WERI-Rb-1 (cell line): Measurements from ENCODE around the gene PPP6R1.

ENCODE experiments used
- DNase-seq: peaks from one replicate; pipeline ENCODE4 v3.0.0-alpha.2; 2020
- H3K27ac ChIP-seq: fragments of 250-450 bp; sonication (Bioruptor Pico); 2 replicates; pipeline ENCODE4 v1.5.1; 2020; ENCODE audit warnings: mild to moderate bottlenecking, moderate library complexity
- H3K27me3 ChIP-seq: fragments of 250-450 bp; sonication (Bioruptor Pico); 2 replicates; pipeline ENCODE4 v1.5.1; 2021; ENCODE audit warnings: mild to moderate bottlenecking, low read depth, moderate library complexity; ENCODE audit not compliant: insufficient read depth, severe bottlenecking
- H3K36me3 ChIP-seq: fragments of 250-450 bp; sonication (Bioruptor Pico); 2 replicates; pipeline ENCODE4 v1.5.1; 2020; ENCODE audit warnings: mild to moderate bottlenecking, moderate library complexity
- H3K4me3 ChIP-seq: 2 replicates; pipeline ENCODE4 v1.5.1; 2011; ENCODE audit warnings: low read depth, mild to moderate bottlenecking, control low read depth, low read length
- H3K9me3 ChIP-seq: fragments of 250-450 bp; sonication (Bioruptor Pico); 2 replicates; pipeline ENCODE4 v1.5.1; 2021; ENCODE audit warnings: mild to moderate bottlenecking, moderate library complexity; ENCODE audit not compliant: severe bottlenecking
- CTCF ChIP-seq: IDR thresholded peaks from 2 replicates; pipeline ENCODE4 v1.5.1; 2011; ENCODE audit warnings: low read depth, mild to moderate bottlenecking, control low read depth, inconsistent platforms, low read length

The PPP6R1 gene

DNA sequence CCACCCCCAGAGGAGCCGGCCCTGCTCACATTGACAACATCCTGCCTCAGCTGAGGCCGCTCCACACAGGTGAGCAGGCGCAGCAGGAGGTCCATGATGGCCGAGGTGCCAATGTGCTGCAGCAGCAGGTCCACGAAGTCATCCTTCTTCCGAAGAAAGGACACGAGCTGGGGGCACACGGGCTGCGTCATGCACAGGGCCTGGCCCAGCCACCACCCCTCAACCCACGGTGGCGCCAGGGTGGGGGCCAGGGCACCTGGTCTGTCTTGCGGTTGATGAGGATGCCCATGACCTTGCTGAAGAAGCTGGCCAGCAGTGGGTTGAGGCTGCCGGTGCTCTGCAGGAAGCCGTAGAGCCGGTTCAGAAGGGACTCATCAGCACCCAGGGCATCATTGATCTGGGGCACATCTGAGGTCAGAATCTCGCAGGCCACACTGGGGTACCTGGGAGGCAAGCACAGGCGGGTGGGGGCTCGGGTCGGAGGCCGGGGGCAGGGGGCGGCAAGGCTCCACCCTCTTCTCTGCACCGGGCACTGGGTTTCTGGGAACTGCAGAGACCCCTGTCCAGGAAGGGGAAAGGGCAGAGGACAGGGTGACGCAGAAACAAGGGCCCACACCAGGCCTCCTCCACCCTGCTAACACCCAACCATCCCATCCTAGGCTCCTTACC is 13.4 kb downstream of the PPP6R1 start:
- H3K27me3 ChIP-seq, result no peaks in the 10 kb centered on the region
- H3K9me3 ChIP-seq, result no peaks in the 10 kb centered on the region
- no peak for DNase-seq
- no peak overlapping the region for H3K27ac ChIP-seq
- peaks cover 71% of the 10 kb centered on the region for H3K36me3 ChIP-seq
- H3K4me3 ChIP-seq, result no peak overlapping the region
- TF ChIP-seq CTCF, result no peak

- H3K4me3 ChIP-seq, result no peak overlapping the region
- no peak for DNase-seq
- H3K36me3 ChIP-seq, result peaks cover 78% of the 10 kb centered on the region
- H3K27me3 ChIP-seq, result no peaks in the 10 kb centered on the region
- no peak for TF ChIP-seq CTCF
- no peak overlapping the region for H3K27ac ChIP-seq
- no peaks in the 10 kb centered on the region for H3K9me3 ChIP-seq
These were observed 14.7 kb downstream of the PPP6R1 start for GRCh38 chr19:55244004-55244680.

DNA sequence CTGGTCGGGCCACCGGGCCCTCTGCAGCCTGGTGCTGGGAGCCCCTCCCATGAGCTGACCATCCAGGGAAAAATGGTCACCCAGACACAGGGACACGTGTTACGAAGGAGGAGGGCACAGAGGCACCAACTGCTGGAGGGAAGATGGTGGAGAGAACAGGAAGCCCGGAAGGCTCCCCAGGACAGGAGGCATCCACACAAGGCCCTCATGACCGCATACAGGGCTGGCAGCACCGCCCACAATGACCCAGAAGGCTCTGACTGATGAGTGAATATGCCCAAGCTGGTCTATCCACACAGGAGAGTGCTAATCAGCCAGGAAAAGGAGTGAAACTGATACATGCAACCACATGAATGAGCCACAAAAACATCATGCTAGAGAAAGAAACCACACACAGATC is 16.3 kb downstream of the PPP6R1 start:
- H3K9me3 ChIP-seq, result no peaks in the 10 kb centered on the region
- H3K4me3 ChIP-seq, result no peak overlapping the region
- no peak for DNase-seq
- no peak overlapping the region for H3K27ac ChIP-seq
- H3K36me3 ChIP-seq, result peaks cover 83% of the 10 kb centered on the region
- no peak for TF ChIP-seq CTCF
- no peaks in the 10 kb centered on the region for H3K27me3 ChIP-seq

DNA sequence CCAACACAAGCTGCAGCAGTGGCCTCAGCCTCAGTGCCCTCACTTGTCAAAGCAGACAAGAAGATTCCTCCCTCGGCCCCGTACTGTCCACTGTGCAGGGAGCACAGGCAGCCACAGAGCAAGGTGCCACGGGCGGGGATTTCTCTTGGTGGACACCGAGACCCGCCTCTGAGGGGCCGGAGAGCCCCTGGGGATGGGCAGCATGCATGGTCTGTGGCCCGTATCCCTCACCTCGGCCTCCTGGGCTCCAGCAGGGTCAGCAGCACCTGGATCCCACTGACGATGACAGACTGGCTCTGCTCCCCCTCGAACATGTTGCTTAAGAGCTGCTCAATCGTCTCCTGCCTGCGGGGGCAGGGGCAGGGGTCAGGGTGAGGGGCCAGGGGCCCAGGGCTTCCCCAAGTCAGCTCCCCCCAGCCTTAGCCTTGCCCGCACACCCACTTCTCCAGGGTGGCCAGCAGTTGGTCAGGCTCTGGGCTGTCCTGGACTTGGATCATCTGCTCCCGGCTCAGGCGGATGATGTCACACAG is 16.8 kb downstream of the PPP6R1 start:
- no peak overlapping the region for H3K4me3 ChIP-seq
- peaks cover 85% of the 10 kb centered on the region for H3K36me3 ChIP-seq
- no peaks in the 10 kb centered on the region for H3K27me3 ChIP-seq
- TF ChIP-seq CTCF, result no peak
- H3K9me3 ChIP-seq, result no peaks in the 10 kb centered on the region
- no peak for DNase-seq
- no peak overlapping the region for H3K27ac ChIP-seq

DNA sequence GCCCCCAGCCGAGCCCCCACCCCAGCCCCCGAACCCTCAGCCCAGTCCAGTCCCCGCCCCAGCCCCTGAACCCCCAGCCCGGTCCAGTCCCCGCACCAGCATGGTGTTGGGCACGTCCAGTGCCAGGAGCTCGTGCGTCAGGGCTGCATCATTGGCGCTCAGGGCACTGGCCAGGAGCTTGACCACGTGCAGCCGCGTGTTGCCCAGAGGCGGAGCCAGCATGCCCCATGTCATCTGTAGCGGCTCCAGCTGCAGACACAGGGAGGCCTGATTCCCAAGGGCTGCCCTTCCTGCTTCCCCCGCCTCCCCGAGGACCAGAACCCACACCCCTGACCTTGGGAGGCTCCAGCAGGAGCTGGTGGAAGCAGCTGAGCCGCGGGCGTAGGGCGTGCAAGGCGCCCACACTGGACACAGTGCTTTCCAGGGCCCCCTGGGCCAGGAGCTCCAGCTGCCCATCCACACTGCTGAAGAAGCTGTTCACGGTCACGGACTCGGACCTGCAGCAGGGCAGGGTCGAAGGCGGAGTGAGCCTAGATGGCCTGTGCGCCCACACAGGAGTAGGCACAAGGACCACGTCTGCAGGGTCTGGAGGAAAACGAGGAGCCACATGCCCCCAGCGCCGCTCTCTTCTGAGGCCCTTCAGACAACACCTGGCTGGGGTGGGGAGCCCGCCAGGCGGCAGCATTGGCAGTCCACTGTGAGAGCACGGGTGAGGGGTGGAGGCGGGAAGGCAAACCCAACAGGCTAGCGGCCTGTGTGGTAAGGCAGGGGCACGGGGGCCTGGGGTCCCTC is 17.5 kb downstream of the PPP6R1 start:
- TF ChIP-seq CTCF, result no peak
- H3K36me3 ChIP-seq, result peaks cover 85% of the 10 kb centered on the region
- DNase-seq, result no peak
- H3K9me3 ChIP-seq, result no peaks in the 10 kb centered on the region
- no peak overlapping the region for H3K4me3 ChIP-seq
- H3K27me3 ChIP-seq, result no peaks in the 10 kb centered on the region
- H3K27ac ChIP-seq, result no peak overlapping the region
